OCI-M2 (cell line): Measurements from ENCODE around the gene CASZ1.

Experiments used
- DNase-seq: peaks from one replicate; lab custom pipeline; 2025; ENCODE audit not compliant: unreplicated experiment; lab: John Stamatoyannopoulos, UW

CASZ1 gene

GRCh38 chr1:10657088-10657847 lies 139.2 kb downstream of the CASZ1 start:
- DNase-seq: no peak

DNA sequence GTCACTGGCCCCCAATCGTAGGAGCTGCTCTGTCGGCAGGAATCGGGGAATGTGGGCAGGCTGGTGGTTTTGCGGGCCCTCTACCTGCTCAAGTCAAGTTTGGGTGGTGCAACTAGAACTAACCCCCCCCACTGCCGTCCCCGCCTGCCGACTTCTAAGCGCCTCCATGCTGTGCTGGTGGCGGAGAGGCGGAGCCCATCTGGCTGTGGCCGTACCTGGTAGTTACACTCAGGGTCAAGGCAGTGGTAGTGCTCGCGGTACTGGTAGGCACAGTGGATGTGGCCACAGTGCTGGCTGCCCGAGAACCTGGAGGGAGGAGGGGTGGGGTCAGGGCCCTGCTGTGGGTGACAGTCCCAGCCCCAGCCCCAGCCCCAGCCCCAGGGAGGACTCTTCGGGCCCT lies 140.0 kb downstream of the CASZ1 start:
- DNase-seq: no peak

DNA sequence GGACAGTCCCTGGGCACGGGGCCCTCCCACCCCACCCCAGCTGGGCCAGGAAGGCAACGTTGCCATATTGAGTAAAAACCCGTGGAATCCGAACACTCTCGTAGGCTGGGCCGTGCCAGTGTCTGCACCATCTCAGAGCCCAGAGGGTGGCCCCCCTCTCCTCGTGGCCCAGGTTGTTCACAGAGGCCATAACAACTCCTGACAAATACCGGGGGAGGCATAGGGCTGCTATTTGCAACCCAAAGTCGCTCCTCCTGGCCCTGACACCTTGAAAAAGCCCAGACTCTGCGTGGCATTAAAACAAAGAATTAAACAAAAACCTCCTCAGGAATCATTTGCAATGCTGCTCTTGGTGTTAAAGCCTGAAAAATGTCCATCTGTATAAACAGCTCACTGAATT lies 141.4 kb downstream of the CASZ1 start:
- no peak for DNase-seq

DNA sequence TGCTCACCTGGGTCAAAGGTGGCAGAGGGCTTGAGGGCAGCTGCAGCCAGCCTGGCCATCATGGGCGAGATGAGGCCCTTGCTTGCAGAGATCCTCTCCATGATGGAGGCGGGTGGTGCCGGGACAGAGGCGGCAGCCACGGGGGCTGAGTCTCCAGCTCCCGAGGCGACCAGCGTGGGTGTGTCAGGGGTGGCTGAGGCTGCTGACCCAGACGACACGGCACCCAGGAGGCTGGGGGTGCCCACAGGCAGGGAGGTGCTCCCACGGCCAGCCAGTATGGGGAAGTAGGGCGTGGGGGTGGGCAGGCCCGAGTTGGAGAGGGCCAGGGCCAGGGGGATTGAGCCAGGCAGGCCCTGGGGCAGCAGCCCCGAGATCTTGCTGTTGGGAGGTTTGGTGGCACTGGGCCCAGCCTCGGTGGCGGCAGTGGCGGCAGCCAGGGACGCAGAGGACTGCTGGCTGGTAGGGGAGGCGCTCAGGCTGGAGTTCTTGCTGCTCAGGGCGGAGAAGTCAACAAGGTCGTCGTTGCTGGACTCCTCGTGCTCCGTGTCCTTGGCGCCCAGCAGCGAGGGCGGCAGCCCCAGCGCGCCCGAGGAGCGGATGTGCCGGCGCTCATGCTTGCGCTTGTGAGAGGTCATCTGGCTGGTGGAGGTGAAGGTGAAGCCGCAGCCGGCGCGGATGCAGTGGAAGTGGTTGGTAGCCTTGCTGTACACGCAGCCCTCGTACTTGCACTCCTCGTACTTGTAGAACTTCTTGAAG lies 142.9 kb downstream of the CASZ1 start:
- DNase-seq: no peak

DNA sequence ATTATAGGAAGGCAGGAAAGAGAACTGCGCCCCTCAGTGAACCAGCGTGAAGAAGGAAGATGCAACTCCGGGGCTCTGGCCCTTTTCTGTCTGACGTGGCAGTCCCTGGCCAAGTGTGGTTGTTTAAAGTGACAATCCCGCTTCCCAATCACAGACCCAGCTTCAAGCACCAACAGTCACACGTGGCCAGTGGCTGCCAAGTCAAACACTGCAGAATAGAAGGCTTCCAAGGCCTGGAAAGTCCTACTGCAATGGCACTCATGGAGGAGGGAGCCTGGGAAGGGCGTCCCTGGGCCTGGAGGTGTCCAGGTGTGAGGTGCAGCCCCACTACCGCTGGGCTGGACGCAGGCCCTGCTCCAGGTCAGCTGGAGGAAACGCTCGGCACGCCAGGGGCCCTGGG lies 143.8 kb downstream of the CASZ1 start:
- no peak for DNase-seq

- DNase-seq: no peak
These were observed 144.7 kb downstream of the CASZ1 start for GRCh38 chr1:10651793-10652192.

- no peak for DNase-seq
These were observed 145.1 kb downstream of the CASZ1 start for GRCh38 chr1:10651389-10651766.

GRCh38 chr1:10650556-10651388 lies 145.7 kb downstream of the CASZ1 start:
- no peak for DNase-seq

DNA sequence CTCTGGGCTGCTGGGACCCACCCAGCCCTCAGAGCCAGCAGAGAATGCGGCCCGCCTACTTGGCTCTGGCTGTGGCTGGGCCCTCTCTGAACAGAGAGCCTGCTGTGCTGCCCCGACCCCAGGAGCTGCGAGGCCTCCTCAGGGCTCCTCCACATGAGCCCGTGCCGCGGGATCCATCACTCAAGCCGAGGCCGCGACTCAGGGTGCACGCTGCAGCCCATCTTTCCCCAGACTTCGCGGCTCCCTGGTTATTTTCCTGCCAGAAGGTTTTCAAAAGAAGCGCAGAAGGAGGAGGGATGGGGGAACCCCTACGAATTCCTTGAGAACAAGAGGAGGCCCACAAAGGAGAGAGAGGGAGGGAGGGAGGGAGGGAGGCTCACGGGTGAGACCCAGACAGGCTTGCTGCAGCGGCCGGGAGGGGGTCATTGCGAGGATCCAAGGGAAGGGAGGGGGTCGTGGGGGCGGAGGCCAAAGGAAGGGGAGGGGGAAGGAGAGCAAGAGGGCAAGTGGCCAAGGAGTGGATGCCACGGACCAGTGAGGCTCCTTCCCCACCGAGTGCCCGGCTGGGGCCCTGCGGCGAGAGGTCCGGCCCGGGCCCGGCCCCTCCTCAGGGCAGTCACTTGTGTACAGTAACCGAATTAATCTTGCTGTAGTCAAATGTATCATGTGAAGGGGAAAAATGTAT lies 146.8 kb downstream of the CASZ1 start:
- no peak for DNase-seq

DNA sequence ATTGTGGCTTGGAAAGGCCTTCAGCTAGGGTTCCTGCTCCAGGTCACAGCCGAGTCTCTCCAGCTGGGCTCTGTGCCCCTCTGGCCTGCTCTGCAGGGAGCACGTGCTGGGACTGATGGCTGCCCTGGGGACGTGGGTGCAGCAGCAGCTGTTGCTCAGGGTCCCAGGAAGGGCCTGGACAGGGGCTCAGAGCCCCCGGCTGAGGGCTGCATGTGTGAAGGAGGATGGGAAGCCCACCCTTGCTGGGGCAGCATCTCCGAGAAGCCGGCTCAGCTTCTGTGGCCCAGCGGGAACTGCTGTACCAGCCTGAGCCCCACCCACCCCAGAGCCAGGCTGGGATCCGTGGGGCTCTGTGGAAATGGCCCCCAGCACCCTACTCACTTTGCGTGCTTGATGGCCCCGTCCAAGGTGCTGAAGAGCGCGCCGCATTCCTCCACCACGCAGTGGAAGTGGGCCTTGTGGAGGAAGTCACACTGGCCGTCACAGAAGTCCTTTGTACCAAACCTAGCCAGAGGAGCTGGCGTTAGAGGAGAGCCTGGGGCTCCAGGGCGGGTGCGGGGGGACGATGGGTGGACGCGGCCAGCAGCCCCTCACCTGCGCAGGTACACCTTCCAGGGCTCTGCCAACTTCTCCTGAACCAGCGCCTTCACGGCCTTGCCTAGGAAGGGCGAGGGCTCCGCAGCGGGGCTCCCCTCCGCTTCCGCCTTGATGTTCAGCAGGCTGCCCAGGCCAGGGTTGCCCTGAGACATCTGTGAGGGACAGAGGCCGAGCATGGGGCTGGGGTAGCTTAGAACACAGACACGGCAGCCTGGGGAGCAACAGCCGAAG lies 147.5 kb downstream of the CASZ1 start:
- DNase-seq: no peak

- no peak for DNase-seq
These were observed 148.9 kb downstream of the CASZ1 start for GRCh38 chr1:10647414-10648170.

DNA sequence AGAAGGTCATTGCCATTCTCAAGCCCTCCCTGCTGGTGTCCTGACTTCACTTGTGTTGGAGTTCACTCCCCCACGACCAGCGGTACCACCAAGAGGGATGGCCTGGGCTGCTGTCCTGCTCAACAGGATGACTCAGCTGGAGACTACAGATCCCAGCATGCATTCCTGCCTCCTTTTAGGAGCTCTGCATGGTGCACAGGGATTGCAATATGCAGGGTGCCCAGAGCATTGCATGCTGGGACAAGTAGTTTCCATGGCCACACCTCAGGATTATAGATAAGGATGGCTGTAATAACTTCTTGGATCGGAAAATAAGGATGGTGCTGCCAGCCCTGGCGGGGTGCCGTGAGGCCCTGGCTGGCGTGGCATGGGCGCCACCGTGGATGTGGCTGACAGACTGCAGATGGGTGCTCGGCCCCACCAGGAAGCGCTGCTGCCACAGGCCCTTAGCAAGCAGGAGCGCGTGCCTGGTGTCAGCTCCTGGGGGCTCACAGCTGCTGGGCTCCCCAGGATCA lies 150.0 kb downstream of the CASZ1 start:
- DNase-seq: no peak

- no peak for DNase-seq
These were observed 151.9 kb downstream of the CASZ1 start for GRCh38 chr1:10644307-10645128.

- DNase-seq: no peak
These were observed 152.7 kb downstream of the CASZ1 start for GRCh38 chr1:10643607-10644306.

- DNase-seq: no peak
These were observed 153.9 kb downstream of the CASZ1 start for GRCh38 chr1:10642403-10643080.

DNA sequence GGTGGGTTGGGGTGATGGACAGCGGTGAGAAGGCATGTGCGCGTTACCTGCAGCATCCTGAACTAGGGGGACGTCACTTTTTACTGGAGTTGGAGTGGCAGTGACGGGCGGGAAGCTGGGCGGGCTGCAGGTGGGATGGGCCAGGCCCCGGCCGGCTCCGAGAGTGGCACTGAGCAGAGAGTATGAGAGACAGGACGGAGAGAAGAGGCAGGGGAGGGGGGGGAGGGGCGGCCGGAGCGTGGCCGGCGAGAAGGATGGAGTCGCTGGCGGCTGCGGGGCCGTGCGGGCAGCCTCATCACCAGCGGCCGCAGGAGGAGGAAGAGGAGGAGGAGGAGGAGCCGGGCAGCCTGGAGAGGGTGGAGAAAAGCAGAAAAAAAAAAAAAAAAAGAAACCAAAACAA lies 154.5 kb downstream of the CASZ1 start:
- no peak for DNase-seq

GRCh38 chr1:10640843-10641553 lies 155.4 kb downstream of the CASZ1 start:
- DNase-seq: no peak
